Activated CD4-positive, alpha-beta T cell treated with anti-CD3 and anti-CD28 coated beads, Interleukin-2, amount 50 U/mL, for 4 hours (primary cell): ENCODE data around the gene PLXDC1.
"Not testable (repeated sequence)": the region's sequence is repeated elsewhere in the genome, so short reads cannot be mapped to it uniquely, and the experiment has no call there.

Experiments used
- DNase-seq, 2 experiments: peaks; one replicate each; pipeline ENCODE4 v3.0.0-alpha.2; 2020

PLXDC1 gene

DNA sequence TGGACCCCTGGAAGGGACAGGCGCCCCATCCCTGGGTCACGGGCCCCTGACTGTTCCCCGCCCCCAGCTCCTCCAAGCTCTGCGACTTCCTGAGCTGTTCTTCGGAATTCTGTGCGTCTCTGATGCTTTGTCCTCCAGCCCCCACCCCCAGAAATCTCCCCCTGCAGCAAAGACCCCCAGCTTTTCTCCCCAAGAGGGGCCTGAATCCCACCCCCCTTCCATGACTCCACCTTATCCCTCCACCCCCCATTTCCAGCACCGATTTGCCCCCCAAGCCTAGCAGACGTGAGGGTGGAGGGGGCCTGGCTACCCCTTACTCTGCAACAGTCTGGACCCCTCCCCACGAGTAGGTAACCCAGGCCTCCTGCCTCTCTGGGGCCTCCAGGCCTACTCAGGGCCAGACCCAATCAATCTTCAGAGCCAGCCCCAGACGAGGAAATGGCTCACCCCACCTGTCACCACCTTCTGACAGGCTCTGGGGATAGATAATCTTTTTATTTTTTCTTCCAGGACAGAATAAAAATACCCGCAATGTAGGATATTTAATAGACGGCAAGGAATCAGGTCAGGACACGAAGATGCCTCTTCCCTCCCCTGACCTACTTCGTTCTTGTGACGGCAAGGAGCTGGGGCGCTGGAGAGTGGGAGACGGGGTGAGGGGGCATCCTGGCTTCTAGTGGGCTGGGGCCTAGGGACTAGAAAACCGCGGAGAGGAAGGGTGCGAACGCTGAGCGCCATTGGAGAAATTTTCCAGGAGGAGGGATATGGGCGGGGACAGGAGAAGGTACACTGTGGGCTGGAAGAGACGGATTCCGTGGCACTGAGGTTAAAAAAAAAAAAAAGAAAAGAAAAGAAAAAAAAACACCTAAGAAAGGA is 744 bp upstream of the PLXDC1 start:
- DNase-seq = peak; percentile 18 to 34

DNA sequence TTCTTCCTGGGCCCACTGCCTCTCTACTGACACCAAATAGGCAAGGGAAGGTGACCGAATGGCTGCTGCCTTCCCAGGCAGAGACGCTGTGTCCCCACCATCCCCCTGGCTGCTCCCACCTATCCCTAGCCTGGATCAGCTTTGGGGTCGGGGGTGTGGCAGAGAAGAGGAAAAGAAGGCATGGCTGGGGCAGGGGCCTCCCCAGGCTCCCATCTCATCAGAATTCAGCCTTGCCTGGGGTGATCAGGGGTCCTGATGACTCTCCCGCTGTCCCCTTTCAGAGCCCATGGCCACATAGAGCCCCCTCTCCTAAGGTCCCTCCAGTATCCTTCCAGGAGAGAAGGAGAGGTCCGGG is 665 bp downstream of the PLXDC1 start:
- DNase-seq = no peak

DNA sequence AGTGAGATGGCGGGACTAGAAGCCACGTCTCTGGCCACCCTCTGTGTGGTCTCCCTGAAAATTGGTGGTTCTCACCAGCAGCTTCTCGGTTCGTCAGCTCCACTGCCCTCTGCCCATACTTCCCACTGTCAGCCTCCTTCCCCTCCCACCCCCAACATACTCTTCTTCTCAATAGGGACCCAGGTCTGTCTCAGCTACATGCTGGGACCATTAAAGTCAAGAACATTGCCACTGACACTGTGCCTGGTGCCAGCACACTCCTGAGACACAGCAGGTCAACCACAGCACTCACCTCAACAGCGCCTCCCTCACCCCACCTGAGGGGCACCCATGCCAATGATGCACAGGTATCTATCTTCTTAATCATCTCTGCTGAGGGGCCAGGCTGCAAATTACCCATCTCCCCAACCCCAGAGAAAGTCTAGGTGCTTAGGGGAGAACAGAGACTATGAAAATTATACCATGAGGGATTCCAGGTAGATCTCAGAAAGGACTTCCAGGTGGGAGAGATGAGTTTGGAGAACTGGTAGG is 1.3 kb downstream of the PLXDC1 start:
- DNase-seq = no peak

DNA sequence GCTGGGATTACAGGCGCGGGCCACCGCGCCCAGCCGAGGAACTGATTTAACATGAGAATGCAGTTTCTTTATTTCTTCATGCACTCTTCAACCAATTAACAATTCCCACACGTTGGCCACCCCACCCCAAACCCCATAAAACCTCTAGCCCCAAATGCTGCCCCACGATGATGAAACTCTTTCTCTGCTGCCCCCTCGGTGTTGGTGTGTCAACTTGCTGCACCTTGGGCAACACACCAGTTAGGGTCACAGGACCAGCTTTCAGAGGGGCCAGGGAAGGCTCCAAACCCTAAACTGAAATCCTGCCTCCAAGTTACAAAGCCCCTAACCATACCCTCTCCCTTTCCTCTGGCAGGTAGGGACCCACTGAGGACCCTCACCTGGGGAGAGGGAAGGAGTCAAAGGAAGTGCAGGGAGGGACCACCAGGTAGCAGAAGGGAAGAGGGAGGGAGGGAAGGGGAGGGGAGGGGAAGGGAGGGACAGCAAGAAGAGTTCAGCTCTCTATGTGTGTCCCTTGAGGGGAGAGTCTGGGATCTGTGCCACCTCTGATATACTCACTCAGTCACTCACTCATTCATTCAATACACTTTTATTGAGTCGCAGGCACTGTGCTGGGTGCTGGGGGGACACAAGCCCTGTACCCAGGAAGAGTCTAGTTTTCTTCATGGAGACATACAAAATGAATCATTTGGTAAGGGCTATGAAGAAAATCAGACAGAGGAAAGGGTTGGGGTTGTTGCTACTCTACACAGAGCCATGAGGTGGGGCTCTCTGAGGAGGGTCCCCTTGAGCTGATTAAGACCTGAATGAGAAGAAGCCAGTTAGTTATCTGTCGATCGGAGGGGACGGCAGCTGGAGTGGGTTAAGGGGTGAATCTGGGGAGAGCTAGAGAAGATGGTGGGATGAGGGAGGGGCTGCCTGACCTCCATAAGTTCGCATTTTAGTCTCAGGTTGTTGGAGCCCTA is 3.9 kb downstream of the PLXDC1 start:
- no peak for DNase-seq

DNA sequence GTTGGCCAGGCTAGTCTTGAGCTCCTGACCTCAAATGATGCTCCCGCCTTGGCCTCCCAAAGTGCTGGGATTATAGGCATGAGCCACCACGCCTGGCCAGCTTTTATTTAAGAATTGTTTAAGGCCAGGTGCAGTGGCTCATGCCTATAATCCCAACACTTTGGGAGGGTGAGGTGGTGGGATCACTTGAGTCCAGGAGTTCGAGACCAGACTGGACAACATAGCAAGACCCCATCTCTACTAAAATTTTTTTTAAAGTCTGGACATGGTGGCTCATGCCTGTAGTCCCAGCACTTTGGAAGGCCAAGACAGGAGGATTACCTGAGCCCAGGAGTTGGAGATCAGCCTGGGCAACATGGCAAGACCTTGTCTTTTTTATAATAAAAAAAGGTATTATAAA is 5.2 kb downstream of the PLXDC1 start:
- no peak for DNase-seq

DNA sequence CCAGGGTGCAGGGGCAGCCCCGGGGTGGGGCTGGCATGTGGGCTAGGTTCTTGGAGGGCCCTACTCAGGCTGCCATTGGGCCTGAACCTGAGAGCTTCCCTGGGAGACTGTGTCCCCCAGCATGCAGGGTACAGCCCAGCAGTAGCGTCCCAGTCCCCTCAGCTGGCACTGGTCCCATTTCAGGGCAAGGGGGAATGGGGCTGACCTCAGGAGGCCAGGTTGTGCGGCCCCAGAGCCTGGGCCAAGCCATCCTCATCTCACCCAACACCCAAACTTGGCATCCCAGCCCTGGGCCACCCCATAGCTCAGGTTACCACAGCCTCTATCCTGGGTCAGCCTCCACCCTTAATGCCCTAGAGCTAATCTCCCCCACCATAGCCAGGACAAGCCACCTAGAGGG is 6.3 kb downstream of the PLXDC1 start:
- no peak for DNase-seq

DNA sequence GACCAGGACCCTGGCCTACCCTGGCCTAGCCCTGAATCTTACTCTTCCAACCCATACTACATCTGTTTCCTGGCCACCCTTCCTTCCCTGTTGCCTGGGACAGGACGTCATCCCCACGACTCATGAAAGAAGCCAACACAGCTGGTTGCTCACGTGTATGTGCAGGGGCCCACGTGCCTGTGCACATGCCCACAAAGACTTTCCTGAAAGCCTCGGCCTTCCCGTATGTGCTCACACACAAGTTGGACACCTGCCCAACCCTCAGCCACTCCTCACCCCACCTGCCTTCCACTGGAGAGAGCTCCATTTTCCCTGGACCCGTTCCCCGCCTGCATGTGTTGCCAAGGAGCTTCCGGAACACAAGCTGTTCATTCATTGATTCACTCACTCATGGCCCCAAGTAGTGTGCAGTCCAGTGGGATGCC is 7.0 kb downstream of the PLXDC1 start:
- DNase-seq = no peak

DNA sequence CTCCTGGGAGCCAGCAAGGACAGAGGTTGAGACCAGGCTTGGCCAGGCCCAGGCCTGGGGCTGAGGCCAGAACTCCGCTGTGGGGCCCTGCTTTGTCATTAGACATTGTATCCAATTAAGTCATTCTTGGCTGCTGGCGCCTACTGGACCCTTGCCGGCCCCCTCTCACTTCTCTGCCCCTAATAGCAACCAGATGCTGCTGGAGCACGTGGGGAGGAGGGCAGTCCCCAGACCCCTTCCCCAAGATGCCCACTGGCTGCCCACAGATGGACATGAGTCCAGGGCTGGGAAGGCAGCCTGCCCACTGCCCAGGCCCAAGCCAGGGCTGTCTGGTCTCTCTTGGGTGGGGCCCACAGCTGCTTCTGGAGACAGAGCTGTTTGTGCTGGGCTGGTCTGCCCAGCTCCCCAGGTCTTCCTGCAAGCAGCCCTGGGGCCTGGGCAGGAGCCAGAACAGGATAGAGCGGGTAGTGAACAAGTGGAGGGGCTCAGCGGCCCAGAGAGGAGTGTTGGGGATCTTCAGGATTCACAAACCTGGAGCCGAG is 7.8 kb downstream of the PLXDC1 start:
- no peak for DNase-seq

DNA sequence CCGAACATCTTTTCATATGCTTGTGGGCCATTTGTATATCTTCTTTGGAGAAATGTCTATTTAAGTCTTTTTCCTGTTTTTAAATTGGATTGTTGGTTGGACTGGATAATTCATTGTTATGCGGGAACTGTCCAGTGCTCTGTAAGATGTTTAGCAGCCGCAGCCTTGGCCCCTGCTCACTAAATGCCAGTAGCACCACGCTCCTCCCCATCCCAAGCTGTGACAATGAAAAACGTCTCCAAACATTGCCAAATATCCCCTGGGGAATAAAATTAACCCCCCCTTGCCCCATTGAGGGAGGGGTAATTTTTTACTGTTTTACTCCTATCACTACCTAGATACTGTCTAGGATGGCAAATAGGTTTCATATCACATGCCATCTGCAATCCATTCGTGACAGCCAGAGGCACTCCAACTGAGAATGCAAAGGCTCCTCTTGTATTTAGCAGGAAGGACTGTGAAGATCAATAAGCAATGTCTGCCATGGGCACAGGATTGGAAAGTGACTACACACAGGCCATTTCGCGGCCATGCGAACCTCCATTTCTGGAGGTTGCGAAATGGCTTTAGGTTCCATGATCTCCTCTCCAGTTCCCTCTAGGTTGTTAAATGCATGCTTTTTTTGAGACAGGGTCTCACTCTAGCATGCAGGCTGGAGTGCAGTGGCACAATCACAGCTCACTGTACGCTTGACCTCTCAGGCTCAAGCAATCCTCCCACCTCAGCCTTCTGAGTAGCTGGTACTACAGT is 9.3 kb downstream of the PLXDC1 start:
- no peak for DNase-seq

DNA sequence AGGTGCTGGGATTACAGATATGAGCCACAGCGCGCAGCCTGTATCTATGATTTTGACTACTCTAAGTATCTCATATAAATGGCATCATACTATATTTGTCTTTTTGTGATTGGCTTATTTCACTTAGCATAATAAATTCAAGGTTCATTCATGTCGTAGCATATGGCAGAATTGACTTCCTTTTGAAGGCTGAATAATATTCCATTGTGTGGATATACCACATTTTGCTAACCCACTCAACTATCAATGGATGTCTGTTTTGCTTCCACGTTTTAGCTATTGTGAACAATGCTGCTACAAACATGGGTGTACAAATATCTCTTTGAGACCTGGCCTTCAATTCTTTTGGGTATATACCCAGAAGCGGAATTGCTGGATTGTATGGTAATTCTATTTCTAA is 10.1 kb downstream of the PLXDC1 start:
- DNase-seq = no peak

DNA sequence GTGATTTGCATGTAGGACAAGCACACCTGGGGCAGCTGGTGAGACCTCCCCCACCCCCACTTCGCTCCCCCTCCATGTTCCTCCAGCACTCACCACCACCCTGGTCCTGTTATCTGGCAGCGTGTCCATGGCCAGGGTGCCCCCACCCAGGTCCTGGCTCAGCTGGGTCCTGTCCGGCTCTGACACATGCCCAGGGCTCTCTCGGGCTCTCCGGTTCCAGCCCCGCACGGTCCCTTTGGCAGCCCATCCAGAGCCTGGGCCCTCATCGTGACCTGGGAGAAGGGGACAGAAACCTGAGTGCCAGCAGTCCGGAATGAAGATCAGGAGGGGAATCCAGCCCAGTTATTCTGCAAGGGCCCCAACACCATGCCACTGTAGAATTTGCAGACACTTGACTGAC is 11.9 kb downstream of the PLXDC1 start:
- DNase-seq = no peak

DNA sequence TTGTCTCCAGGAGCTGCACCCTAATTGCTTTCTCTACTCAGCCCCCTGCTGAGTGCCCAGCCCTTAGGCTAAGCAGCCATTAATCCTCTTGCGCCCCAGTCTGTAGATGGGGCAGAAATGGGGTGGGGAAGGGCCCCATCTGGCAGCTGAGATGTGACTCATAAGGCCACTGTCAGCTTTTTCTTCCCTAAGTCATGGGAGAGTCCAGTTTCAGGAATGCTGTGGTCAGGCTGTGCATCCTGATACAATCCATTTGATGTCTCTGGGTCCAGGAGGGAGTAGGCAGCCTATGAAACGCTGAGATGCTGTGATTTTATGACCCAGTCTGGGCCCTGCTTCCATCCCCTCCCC is 12.3 kb downstream of the PLXDC1 start:
- DNase-seq = no peak

DNA sequence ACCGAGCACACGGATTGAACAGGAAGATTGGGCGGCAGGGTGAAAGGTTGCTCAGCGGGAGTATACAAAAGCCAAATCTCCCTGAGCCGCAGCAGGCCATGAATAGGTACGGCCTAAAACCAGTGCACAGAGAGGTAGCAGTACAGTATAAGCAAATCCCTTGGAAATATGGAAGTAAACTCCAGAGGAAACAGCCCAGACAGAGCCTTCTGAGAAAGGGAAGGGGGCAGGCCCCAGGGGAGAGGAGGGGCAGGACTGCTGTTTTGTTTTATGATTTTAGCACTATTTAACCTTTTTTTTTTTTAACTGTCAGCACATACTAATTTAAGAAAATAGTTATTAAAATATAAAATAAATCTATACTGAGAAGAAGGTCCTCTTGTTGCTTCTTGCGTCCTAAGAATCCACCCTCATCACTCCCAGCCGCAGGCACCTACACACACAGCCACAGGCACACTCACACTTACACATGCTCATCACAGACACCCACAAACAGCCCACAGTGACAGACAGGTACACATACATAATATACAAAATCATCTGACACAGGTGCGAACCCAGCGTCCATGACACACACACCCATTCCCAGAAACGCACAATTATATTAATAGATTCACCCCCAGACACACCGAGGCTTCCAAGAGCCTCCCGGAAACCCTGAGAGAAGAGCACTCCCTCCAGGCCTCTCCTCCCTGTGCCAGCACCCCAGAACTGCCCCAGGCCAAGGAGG is 12.8 kb downstream of the PLXDC1 start:
- DNase-seq = no peak

DNA sequence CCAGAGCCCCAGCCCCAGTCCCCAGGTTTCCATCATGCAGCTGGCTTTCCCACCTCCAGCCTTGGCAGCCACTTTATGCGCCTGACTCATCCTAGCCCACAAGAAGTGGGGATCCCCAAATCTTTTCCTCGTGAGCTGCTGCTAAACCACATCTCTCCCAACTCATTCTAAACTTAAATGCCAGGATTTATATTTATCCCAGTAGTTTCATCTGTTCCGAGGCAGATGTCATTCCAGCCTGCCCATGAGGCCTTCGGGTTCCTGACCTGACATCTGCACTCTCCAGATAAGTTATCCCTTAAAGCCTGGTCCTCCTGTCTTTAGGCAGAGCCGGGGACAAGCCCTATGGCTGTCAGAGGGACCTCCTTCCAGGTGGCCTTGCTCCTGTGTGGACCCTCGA is 16.6 kb downstream of the PLXDC1 start:
- no peak for DNase-seq

DNA sequence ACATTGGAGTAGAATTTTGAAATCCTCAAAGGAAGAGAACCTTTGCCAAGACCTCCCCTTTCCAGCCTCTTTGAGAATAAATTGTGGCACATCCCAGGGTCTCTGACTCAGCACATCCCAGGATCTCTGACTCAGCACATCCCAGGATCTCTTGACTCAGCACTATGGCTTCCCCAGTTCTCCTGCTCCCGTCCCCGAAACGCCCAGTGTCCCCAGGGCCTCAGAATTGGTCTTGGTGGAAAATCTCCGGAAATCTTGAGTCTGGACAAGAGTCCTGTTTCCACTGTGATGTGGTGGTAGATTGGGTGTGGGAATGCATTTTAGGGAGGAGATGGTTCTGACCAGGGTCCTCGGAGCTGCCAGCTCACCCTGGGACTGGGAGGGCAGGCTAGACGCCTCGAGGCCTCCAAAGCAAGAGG is 19.2 kb downstream of the PLXDC1 start:
- no peak for DNase-seq

DNA sequence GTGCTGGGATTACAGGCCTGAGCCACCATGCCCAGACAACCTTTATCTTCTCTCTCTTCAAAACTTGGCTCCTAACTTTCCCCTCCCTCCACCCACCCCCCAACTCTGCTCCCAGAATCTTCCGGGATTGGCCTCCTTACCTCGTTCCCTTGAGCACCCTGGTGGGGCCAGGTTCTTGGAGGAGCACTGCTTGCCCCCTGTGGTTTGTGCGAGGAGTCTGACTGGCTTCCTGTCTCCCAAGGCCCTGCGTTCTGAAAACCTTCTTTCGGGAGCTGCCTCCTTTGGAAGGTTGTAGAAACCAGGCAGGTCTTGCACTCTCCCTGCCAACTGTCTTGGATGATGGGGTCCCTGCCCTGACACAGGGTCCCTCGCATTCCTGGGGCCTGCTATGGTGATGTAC is 19.8 kb downstream of the PLXDC1 start:
- no peak for DNase-seq

DNA sequence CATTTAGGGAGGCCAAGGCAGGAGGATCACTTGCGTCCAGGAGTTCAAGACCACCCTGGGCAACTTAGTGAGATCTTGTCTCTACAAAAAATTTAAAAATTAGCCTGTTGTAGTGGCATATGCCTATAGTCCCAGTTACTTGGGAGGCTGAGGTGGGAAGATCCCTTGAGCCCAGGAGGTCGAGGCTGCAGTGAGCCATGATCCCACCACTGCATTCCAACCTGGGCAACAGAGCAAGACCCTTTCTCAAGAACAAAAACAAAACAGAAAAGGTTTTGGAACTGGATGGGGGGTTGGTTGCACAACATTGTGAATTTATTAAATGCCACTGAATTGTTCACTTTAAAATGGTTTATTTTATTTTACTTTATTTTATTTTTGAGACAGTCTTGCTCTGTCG is 21.2 kb downstream of the PLXDC1 start:
- no peak for DNase-seq

DNA sequence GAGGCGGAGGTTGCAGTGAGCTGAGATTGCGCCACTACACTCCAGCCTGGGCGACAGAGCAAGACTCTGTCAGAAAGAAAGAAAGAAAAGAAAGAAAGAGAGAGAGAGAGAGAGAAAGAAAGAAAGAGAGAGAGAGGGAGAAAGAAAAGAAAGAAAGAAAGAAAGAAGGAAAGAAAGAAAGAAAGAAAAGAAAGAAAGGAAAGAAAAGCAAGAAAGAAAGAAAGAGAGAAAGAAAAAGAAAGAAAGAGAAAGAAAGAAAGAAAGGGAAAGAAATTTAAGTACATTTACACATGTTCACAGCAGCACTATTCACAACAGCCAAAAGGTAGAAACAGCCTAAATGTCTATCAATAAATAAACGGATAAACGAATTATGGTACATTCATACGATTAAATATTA is 21.9 kb downstream of the PLXDC1 start:
- not testable (repeated sequence) for DNase-seq

DNA sequence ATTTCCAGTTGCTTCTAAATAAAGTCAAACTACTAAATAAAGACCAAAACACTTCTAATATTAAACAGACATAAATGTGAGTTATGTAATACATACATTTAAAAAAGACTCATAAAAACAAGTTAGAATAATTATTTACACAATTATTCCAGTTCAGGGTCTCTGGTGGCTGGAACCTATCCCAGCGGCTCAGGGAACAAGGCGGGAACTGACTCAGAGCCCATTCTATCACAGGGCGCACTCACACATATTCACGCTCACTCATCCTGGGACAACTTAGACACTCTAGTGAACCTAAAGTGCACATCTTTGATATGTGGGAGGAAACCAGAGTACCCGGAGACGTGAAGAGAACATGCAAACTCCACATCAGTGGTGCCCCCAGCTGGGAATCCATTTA is 25.0 kb downstream of the PLXDC1 start:
- DNase-seq = no peak

DNA sequence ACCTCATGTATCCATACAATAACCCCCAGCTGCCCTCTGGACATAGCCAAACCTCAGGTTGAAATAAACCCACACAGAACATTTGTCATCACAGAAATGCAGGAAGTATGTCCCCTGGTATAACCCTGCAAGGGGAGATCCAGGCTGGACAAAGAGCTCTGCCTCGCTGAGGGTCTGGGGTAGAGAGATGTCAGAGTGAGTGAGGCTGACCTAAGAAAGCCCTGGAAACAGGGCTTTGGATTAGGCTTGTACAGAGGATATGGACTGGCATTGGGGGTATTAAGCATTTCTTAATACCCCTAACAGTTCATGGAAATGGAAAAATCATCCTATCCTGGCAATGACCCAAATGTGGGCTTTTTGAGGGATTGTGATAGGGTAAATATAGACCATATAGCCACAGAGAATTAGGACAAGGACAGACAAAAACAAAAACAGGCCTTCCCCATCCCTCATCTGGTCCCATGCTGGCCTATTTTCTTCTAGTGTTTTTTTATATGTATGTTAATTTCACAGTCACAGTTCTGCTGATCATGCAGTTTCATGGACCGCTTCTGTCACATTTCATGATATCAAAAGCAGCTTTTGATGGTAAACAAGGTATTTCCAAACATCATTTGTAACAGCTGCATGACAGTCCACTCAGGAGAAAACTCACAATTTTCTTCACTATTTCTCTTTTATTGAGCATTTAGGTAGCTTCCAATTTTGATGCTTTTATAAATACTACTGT is 26.1 kb downstream of the PLXDC1 start:
- DNase-seq = no peak

DNA sequence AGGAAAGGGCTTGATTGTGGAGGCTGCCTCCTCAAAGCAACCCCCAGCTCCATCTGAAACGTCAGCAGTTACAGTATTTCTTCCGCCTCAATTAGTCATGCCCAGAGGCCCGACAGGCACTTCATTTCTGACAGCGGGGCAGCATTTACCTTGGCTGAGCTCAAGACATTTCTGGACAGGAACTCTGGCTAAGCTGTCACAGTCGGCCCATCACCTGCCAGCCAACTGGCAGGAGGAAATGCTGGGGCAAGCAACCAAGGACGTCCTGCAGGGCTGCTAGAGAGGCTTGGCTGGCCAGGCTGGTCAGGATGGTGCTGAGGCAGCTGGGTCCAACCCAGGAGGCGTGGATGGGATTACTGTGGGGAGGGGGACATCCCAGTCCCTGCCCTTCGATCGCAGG is 27.8 kb downstream of the PLXDC1 start:
- DNase-seq = no peak
